Suprapubic skin (tissue), 4 donors: ENCODE measurements around the gene PSMA7. TPM values are rescaled to one million over a fixed set of nuclear protein-coding genes. Genes with fewer than 3 reads are reported as not detected.

Source experiments
- DNase-seq, 2 donors: peaks; one replicate each; pipeline ENCODE4 v3.0.0-alpha.2; 2019; ENCODE audit warnings: low spot score in 2 of 2
- H3K27ac ChIP-seq: fragments of 200-600 bp; sonication (generic); one replicate; pipeline ENCODE4 v1.5.1; 2019
- H3K27me3 ChIP-seq: fragments of 200-600 bp; sonication (generic); one replicate; pipeline ENCODE4 v1.5.1; 2019
- H3K36me3 ChIP-seq: fragments of 200-600 bp; sonication (generic); one replicate; pipeline ENCODE4 v1.5.1; 2019
- H3K4me1 ChIP-seq: fragments of 200-600 bp; sonication (generic); one replicate; pipeline ENCODE4 v1.5.1; 2019
- H3K4me3 ChIP-seq: fragments of 200-600 bp; sonication (generic); one replicate; pipeline ENCODE4 v1.5.1; 2019; ENCODE audit warnings: mild to moderate bottlenecking
- H3K9me3 ChIP-seq: fragments of 200-600 bp; sonication (generic); one replicate; pipeline ENCODE4 v1.5.1; 2019
- EP300 ChIP-seq: sonication (generic); formaldehyde crosslinking; IDR thresholded peaks from one replicate; pipeline ENCODE4 v1.6.1; 2017; ENCODE audit warnings: antibody characterized with exemption
- POLR2A ChIP-seq, 2 donors: fragments of 450-650 bp; IDR thresholded peaks; one replicate each; pipeline ENCODE4 v1.6.1; 2017; ENCODE audit warnings: antibody characterized with exemption in 2 of 2, mild to moderate bottlenecking in 2 of 2, moderate library complexity in 2 of 2
- POLR2AphosphoS5 ChIP-seq, 3 donors: sonication (generic); formaldehyde crosslinking; IDR thresholded peaks; one replicate each; pipeline ENCODE4 v1.6.1; 2017; ENCODE audit warnings: antibody characterized with exemption in 3 of 3
- WGBS: methylation state at CpG from one replicate; pipeline ENCODE4 v1.1.5; 2018; 5-methylcytosine and 5-hydroxymethylcytosine counted together
- total RNA-seq, 4 donors: library from RNA; depleted of rRNA; stranded (reverse); fragments of >200 nt; gene quantifications; one replicate each; pipeline ENCODE4 v1.1.0, GENCODE V29; 2016
- TF ChIP-seq, protein P1 (sequence below), 2 donors: fragments of 200-600 bp in 1 of 2; fragments of 450-650 bp in 1 of 2; sonication (generic) in 1 of 2; IDR thresholded peaks; one replicate each; pipeline ENCODE4 v1.5.1; 2016 to 2019; ENCODE audit warnings: antibody characterized with exemption in 2 of 2, mild to moderate bottlenecking in 1 of 2, moderate library complexity in 1 of 2

Gene PSMA7
- total RNA-seq, 4 donors from 2014 or later: 163 to 226 (median 208) TPM

DNA sequence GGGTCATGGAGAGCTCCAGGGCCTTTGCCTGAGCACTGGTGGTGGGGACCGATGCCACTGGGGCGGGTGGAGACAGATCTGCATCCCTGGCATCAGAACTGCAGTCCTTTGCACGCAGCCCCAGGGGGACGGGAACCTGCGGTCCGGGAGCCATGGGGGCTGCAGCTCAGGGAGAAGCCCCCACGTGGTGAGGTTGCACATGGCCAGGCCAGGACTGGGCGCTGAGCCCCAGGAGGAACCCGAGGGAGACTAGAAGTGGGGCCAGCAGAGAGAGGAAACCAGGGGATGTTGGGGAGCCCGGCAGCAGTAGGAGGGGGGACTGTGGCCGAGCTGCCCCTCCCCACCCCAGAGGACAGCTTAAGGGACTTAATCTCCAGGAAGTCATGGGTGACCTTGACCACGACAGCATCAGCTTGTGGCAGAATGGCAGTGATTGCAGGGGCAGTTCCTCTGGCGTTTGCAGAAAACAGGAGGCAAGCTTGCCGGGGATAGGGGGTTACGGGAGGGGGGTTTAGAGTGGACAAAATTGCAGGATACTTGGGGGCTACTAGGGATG is 38.9 kb downstream of the PSMA7 start:
- H3K4me1 ChIP-seq: no peaks in the 10 kb centered on the region
- no peak overlapping the region for H3K27ac ChIP-seq
- WGBS: 31% methylated on average over 6 of the region's 15 CpGs
- no peak for DNase-seq
- H3K4me3 ChIP-seq: no peak overlapping the region
- no peaks in the 10 kb centered on the region for H3K36me3 ChIP-seq
- TF ChIP-seq, protein P1, sequence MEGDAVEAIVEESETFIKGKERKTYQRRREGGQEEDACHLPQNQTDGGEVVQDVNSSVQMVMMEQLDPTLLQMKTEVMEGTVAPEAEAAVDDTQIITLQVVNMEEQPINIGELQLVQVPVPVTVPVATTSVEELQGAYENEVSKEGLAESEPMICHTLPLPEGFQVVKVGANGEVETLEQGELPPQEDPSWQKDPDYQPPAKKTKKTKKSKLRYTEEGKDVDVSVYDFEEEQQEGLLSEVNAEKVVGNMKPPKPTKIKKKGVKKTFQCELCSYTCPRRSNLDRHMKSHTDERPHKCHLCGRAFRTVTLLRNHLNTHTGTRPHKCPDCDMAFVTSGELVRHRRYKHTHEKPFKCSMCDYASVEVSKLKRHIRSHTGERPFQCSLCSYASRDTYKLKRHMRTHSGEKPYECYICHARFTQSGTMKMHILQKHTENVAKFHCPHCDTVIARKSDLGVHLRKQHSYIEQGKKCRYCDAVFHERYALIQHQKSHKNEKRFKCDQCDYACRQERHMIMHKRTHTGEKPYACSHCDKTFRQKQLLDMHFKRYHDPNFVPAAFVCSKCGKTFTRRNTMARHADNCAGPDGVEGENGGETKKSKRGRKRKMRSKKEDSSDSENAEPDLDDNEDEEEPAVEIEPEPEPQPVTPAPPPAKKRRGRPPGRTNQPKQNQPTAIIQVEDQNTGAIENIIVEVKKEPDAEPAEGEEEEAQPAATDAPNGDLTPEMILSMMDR (IDR thresholded peaks at IDR 0.05): no peak
- TF ChIP-seq POLR2AphosphoS5 (IDR thresholded peaks at IDR 0.05) (no peak), EP300 (no peak), POLR2A (IDR thresholded peaks at IDR 0.05) (no peak)
- H3K27me3 ChIP-seq: peaks cover 26% of the 10 kb centered on the region
- H3K9me3 ChIP-seq: peaks cover 22% of the 10 kb centered on the region

DNA sequence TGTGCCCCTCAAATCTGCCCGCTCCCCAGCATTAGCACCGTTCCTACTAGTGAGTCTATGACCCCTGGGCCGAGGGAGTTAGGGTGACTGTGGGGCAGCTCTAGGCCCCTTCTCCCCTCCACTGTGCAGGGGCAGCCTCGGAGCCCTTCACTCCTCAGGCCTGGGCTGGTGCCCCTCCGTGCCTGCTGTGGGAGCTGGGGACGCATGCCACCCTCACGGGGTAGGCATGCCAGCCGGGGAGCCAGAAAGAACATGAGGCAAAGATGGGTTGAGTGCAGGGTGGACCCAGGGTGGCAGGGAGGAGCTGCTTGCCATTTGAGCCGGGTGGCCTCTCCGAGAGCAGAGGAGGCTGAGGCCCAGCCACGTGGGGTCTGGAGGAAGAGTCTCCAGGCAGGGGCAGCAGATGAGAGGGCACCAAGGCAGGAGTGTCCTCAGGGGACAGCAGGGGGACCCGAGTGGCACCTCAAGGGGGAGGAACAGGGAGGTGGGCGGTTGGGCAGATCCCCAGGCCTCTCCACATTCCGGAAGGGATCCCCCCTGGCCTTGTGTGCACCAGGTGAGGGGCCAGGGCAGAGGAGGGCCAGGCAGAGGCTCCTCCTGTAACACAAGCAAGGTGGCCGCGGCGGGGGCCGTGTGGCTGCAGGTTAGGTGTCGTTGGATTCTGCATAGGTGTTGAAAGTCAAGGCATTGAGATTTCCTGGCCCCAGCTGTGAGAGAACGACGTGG is 39.5 kb downstream of the PSMA7 start:
- 74% methylated on average over 21 of the region's 21 CpGs for WGBS
- Histone ChIP-seq H3K4me3 (no peak overlapping the region), H3K27ac (no peak overlapping the region), H3K27me3 (peaks cover 26% of the 10 kb centered on the region), H3K9me3 (peaks cover 15% of the 10 kb centered on the region), H3K4me1 (no peaks in the 10 kb centered on the region), H3K36me3 (no peaks in the 10 kb centered on the region)
- no peak for DNase-seq
- TF ChIP-seq EP300: no peak
- no peak for TF ChIP-seq POLR2A (IDR thresholded peaks at IDR 0.05)
- TF ChIP-seq, protein P1 (IDR thresholded peaks at IDR 0.05): no peak
- TF ChIP-seq POLR2AphosphoS5 (IDR thresholded peaks at IDR 0.05): no peak

DNA sequence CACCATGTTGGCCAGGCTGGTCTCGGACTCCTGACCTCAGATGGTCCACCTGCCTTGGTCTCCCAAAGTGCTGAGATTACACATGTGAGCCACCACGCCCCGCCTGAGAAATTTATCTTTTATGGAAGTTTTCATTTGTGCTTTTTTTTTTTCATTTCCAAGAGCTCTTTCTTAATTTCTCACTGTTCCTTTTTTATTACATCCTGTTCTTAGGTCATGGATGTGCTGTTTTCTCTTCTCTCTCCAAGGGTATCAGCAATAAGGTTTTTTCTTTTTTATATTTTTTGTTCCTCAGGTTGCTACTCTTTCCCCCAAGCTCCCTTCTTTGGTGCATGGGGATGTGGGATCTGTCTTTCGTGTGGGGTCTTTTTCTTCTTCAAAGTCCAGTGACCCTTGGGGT is 42.1 kb downstream of the PSMA7 start:
- TF ChIP-seq POLR2AphosphoS5 (IDR thresholded peaks at IDR 0.05) (no peak), POLR2A (IDR thresholded peaks at IDR 0.05) (no peak), EP300 (no peak)
- TF ChIP-seq, protein P1 (IDR thresholded peaks at IDR 0.05): no peak
- Histone ChIP-seq H3K27me3 (peaks cover 37% of the 10 kb centered on the region), H3K4me1 (no peaks in the 10 kb centered on the region), H3K9me3 (peaks cover 4% of the 10 kb centered on the region), H3K4me3 (no peak overlapping the region), H3K27ac (no peak overlapping the region), H3K36me3 (no peaks in the 10 kb centered on the region)
- DNase-seq: no peak
- 91% methylated on average over 4 of the region's 4 CpGs for WGBS

DNA sequence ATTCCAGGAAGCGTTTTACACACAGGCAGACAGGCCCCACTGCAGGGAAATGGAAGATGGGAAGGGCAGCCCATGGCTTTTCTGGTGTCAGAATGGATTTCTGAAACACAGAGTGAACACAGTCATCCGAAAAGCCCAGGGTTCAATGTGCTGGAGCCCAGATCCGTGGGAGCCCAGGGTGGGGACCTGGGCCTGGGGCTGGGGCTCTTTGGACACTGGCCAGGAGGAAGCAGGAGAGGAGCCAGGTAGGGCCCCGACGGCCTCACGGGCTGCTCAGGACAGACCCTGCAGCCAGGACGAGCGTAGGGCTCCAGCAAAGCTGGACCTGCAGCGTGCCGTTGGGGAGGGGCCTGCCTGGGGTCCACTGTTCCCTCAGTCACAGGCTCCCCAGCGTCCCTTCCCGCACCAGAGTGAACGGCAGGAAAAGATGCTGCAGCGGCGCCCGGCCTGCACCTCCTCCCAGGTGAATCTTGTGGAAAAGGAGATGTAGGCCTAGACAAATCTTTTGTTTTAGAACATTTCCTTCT is 45.2 kb downstream of the PSMA7 start:
- Histone ChIP-seq H3K27me3 (peaks cover 29% of the 10 kb centered on the region), H3K9me3 (peaks cover 4% of the 10 kb centered on the region), H3K27ac (no peak overlapping the region), H3K36me3 (no peaks in the 10 kb centered on the region), H3K4me1 (no peaks in the 10 kb centered on the region), H3K4me3 (no peak overlapping the region)
- no peak for DNase-seq
- 65% methylated on average over 16 of the region's 16 CpGs for WGBS
- TF ChIP-seq EP300 (no peak), POLR2AphosphoS5 (IDR thresholded peaks at IDR 0.05) (no peak), POLR2A (IDR thresholded peaks at IDR 0.05) (no peak)
- TF ChIP-seq, protein P1 (IDR thresholded peaks at IDR 0.05): no peak
